GM12874 (cell line): Measurements from ENCODE around the gene NUDT15.

ENCODE experiments used
- TF ChIP-seq, protein P1 (sequence below): IDR thresholded peaks from 2 replicates; pipeline ENCODE4 v1.5.1; 2011; ENCODE audit warnings: low read depth, mild to moderate bottlenecking, control low read depth, low read length, moderate library complexity; ENCODE audit not compliant: insufficient read depth

NUDT15 gene

DNA sequence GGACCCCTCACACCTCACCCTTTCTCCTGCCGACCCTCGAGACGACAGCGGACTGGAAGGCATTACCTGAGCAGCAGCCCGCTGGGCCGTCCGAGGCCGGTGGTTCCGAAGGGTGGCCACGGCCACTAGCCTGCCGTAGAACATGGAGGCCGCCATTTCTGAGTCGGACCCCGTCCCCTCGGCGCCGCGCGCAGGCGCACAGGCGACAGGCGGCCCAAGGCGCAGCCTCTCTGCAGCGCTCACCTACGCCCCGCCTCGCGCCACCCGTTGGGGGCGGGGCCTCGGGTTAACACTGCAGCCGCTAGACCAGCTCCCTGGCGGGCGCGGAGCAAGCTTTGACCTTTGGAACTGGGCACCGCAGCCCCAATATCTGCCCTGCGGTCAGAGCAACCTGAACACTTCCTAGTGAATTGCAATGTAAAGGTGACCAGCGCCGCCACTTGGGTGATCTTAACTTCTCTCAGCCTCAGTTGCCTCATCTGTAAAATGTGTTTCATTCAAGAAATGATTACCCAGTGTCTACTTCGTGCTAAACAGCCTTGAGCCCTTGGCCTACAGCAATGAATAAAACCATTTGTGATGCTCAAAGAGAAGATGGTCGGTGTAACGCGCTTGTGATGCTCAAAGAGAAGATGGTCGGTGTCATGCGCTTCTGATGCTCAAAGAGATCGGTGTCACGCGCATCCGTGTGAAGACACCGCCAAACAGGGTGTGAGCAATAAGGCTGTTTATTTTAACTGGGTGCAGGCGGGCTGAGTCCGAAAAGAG is 36.2 kb upstream of the NUDT15 start, which contains the start of gene SUCLA2:
SUCLA2 (minus strand) TSS at position 160 of the 768 bp plus-strand sequence; CDS start at position 156, 4 bp downstream.
- TF ChIP-seq, protein P1, sequence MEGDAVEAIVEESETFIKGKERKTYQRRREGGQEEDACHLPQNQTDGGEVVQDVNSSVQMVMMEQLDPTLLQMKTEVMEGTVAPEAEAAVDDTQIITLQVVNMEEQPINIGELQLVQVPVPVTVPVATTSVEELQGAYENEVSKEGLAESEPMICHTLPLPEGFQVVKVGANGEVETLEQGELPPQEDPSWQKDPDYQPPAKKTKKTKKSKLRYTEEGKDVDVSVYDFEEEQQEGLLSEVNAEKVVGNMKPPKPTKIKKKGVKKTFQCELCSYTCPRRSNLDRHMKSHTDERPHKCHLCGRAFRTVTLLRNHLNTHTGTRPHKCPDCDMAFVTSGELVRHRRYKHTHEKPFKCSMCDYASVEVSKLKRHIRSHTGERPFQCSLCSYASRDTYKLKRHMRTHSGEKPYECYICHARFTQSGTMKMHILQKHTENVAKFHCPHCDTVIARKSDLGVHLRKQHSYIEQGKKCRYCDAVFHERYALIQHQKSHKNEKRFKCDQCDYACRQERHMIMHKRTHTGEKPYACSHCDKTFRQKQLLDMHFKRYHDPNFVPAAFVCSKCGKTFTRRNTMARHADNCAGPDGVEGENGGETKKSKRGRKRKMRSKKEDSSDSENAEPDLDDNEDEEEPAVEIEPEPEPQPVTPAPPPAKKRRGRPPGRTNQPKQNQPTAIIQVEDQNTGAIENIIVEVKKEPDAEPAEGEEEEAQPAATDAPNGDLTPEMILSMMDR = no peak

DNA sequence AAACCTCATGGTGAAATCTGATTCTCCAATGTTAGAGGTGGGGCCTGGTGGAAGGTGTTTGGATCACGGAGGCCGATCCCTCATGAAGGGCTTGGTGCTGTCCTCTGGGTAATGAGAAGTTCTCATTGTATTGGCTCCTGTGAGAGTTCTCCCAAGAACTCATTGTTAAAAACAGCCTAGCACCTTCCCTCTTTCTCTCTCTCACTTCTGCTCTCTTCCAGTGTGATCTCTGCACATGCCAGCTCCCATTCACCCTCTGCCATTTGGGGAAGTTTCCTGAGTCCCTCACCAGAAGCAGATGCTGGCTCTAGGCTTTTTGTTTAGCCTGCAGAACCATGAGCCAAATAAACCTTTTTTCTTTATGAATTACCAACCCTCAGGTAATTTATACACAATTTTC is 33.3 kb upstream of the NUDT15 start:
- TF ChIP-seq, protein P1 = no peak

DNA sequence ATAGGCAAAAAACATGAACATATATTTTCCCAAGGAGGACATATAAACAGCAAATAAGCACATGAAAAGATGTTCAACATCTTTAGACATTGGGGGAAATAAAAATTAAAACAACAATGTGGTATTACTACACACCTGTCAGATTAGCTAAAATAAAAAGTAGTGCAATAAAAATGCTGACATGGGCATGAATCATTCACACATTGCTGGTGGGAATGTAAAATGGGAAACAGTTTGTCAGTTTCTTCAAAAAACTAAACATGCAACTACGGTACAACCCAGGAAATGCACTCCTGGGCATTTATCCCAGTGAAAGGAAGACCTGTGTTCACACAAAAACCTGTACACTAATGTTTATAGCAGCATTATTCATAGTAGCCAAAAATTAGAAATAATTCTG is 31.1 kb upstream of the NUDT15 start:
- TF ChIP-seq, protein P1 = no peak

DNA sequence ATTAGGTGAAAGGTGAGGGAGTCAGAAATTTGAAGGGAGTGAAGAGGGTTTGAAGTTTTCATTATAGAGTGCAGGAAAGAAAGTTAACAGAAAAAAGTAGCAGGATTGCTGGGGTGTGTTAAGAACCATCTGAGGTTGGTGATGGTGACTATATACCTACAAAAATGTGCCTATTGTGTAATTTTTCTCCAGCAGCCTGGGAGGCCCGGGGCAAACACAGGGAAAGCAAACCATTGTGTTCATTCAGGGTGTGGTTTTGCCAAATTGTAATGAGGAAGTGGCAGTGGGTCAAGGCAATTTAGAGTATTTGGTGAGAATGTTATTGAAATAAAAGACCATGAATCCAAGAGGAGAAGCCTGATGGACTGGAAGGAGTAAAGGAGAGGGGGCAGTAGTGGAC is 28.2 kb upstream of the NUDT15 start:
- TF ChIP-seq, protein P1 = no peak

DNA sequence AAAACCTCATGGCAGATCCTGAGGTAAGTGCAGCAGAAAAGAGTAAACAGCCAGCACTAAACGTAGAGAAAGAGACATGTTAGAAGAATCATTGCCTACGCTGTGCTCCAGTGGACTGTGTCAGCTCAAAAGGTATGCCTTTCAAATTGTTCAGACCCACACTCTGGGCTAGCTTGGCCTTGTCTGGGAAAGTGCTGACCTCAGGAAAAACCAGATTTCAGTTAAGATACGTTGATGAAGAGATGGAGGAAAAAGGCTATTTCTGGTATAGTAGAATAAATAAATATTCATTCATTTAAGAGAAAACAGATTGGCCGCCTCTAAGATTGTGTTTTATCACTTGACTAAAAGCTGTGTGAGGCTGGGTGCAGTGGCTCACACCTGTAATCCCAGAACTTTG is 26.8 kb upstream of the NUDT15 start:
- TF ChIP-seq, protein P1 = no peak

DNA sequence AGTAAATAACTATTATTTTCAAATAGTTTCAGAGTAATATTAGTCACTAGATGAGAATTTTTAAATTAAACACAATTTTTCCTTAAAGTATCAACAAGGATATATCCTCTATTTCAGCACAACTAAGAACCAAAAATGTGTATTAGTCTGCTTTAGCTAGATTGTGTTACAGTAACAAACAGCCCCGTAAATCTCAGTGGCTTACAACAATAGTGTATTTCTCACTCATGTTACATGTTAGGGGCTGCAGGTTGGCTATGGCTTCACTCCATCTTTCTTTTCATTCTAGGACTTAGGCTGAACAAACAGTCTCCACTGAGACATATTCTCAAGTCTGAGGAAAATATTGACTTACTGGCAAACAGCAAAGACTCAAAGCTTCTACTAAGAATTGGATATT is 24.9 kb upstream of the NUDT15 start:
- TF ChIP-seq, protein P1 = no peak

DNA sequence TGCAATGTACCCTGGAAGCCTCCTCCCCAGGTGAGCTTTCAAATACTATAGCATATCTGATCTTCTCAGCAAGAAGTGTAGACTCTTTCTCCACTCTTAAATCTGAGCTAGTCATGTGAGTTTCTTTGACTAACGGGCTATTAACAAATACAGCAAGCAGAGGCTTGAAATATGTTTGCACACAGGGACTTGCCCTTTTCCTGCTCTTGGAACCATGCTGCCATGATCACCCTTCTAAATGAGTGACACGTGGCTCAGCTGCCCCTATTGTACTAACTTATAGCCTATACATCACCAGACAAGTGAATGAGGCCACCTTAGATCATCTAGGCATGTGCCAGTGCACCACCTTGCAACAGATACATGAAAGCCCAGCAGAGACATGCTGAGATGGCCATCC is 23.2 kb upstream of the NUDT15 start:
- TF ChIP-seq, protein P1 = no peak

DNA sequence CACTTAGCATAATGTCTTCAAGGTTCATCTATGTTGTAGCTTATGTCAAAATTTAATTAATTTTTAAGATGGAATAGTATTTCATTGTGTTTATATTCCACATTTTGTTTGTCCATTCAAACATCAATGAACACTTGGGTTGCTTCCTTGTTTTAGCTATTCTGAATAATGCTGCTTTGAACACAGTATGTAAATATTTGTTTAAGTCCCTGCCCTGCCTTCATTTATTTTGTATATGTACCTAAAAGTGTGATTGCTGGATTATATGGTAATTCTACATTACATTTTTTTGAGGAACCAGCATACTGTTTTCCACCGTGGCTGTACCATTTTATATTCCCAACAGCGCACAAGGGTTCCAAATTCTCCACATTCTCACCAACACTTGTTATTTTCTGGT is 18.9 kb upstream of the NUDT15 start:
- TF ChIP-seq, protein P1 = no peak
